ENCODE data around the gene POLN. TPM values are rescaled to one million over a fixed set of nuclear protein-coding genes. Genes with fewer than 3 reads are reported as not detected.

POLN gene
- total RNA-seq, 1 donor from 2014 or later: 2.2 TPM

GRCh38 chr4:2159931-2160330 is 82.0 kb downstream of the POLN start:
- H3K36me3 ChIP-seq: no peaks in the 10 kb centered on the region
- no peak for ATAC-seq

DNA sequence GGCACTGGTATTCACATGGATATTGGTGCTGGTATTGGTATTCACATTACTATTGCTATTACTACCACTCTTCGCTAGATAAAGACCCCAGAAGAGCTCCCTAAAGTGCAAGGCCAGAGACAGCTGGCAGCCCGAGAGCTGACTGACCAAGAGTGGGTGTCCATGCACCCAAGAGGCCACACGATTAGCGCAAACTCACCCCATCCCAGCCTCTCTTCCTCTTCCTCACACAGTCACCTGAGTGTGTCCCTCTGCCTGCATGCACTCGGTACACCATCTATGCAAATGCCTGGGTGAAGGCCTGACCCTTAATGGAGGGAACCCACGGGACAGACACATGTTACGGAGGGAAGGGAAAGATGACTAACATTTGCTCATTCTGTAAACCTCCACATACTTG is 86.7 kb downstream of the POLN start:
- H3K4me3 ChIP-seq: no peak overlapping the region
- H3K27ac ChIP-seq: no peak overlapping the region
- H3K36me3 ChIP-seq: no peaks in the 10 kb centered on the region
- intact Hi-C loops (cut with DNase I): no loop called here
- no peaks in the 10 kb centered on the region for H3K27me3 ChIP-seq (ENCODE audit: low read depth)
- no peaks in the 10 kb centered on the region for H3K9me3 ChIP-seq
- no peak for DNase-seq
- TF ChIP-seq CTCF (IDR thresholded peaks at IDR 0.05): no peak
- no peaks in the 10 kb centered on the region for H3K4me1 ChIP-seq
- no peak for ATAC-seq

More at GRCh38 chr4:2159931-2160330, 82.0 kb downstream of the POLN start:
- Histone ChIP-seq H3K4me1 (no peaks in the 10 kb centered on the region), H3K9me3 (no peaks in the 10 kb centered on the region), H3K4me3 (no peak overlapping the region), H3K27me3 (ENCODE audit: low read depth) (no peaks in the 10 kb centered on the region), H3K27ac (no peak overlapping the region)
- intact Hi-C loops (cut with DNase I): no loop called here
- DNase-seq: no peak
- no peak for TF ChIP-seq CTCF (IDR thresholded peaks at IDR 0.05)

DNA sequence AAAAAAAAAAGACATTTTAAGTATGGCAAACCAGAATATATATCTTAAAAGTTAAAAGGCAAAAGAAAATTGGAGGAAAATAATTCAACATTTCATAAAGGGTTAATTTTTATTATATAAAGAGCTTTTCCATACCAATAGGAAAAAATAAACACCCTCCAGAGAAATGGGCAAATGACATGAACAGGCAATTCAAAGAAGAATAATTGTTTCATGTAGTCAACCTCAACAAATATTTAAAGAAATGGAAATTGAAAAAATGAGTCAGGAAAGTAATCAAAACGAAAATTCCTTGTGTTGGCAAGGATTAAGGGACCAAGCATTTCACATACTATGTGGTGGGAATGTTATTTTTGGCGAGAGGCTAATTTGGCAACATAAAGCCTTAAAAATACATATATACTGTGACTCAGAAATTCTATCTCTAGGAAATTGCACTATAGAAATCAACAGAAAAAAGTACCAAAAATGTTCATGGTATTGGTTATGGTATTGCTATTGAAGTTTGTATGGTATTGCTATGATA is 87.6 kb downstream of the POLN start:
- no peak for TF ChIP-seq CTCF (IDR thresholded peaks at IDR 0.05)
- DNase-seq: no peak
- Histone ChIP-seq H3K27ac (no peak overlapping the region), H3K9me3 (no peaks in the 10 kb centered on the region), H3K4me3 (no peak overlapping the region), H3K4me1 (no peaks in the 10 kb centered on the region), H3K36me3 (no peaks in the 10 kb centered on the region), H3K27me3 (ENCODE audit: low read depth) (no peaks in the 10 kb centered on the region)
- intact Hi-C loops (cut with DNase I): no loop called here
- no peak for ATAC-seq

- H3K9me3 ChIP-seq: no peaks in the 10 kb centered on the region
- H3K4me3 ChIP-seq: no peak overlapping the region
- no peak for TF ChIP-seq CTCF (IDR thresholded peaks at IDR 0.05)
- H3K27ac ChIP-seq: no peak overlapping the region
- ATAC-seq (no peak), DNase-seq (no peak)
- no peaks in the 10 kb centered on the region for H3K36me3 ChIP-seq
- no peaks in the 10 kb centered on the region for H3K4me1 ChIP-seq
- H3K27me3 ChIP-seq (ENCODE audit: low read depth): no peaks in the 10 kb centered on the region
- intact Hi-C loops (cut with DNase I): no loop called here
Observed at GRCh38 chr4:2151544-2151943, 90.4 kb downstream of the POLN start.

- no peaks in the 10 kb centered on the region for H3K9me3 ChIP-seq
- no peak for ATAC-seq
- no peak for TF ChIP-seq CTCF (IDR thresholded peaks at IDR 0.05)
- intact Hi-C loops (cut with DNase I): no loop called here
- DNase-seq: no peak
- H3K36me3 ChIP-seq: no peaks in the 10 kb centered on the region
- no peaks in the 10 kb centered on the region for H3K27me3 ChIP-seq (ENCODE audit: low read depth)
- H3K4me1 ChIP-seq: no peaks in the 10 kb centered on the region
- no peak overlapping the region for H3K27ac ChIP-seq
- no peak overlapping the region for H3K4me3 ChIP-seq
Observed at GRCh38 chr4:2150076-2150475, 91.8 kb downstream of the POLN start.
